Pancreas (tissue), 10 donors: ENCODE results near the gene IRF4. TPM values are rescaled to one million over a fixed set of nuclear protein-coding genes. Genes with fewer than 3 reads are reported as not detected.

Experiments
- ATAC-seq, 4 donors: fragments of 200-7000 bp; cut with Tn5 transposase; one replicate each; pipeline versions ENCODE4 v1.8.0 to v1.9.1; 2020; ENCODE audit warnings: mild to moderate bottlenecking in 4 of 4, moderate library complexity in 4 of 4
- DNase-seq, 6 donors: peaks; one replicate each; pipeline ENCODE4 v3.0.0-alpha.2; 2020
- FAIRE-seq: peaks from 2 replicates; lab custom pipeline; 2012; peaks lifted over from hg19 to GRCh38; lab: Jason Lieb, UNC
- H3K27ac ChIP-seq, 4 donors: fragments of 200-600 bp; sonication (generic); 1 replicate in 3 of 4; 2 replicates in 1 of 4; pipeline versions ENCODE4 v1.5.0 to v1.8.0; 2020
- H3K27me3 ChIP-seq, 4 donors: fragments of 200-600 bp; one replicate each; pipeline ENCODE4 v1.8.0; 2021
- H3K36me3 ChIP-seq, 3 donors: fragments of 200-600 bp; sonication (generic) in 1 of 3; one replicate each; pipeline versions ENCODE4 v1.5.0 to v1.8.0; 2020 to 2021
- H3K4me1 ChIP-seq, 3 donors: fragments of 200-600 bp; one replicate each; pipeline ENCODE4 v1.8.0; 2021
- H3K4me3 ChIP-seq, 4 donors: fragments of 200-600 bp; sonication (generic) in 2 of 4; one replicate each; pipeline versions ENCODE4 v1.5.0 to v1.8.0; 2020 to 2021
- H3K9me3 ChIP-seq, 4 donors: fragments of 200-600 bp; one replicate each; pipeline ENCODE4 v1.8.0; 2021
- WGBS, 2 donors: extraction: QIAGEN DNeasy Blood & Tissue Kit; methylation state at CpG; one replicate each; pipeline ENCODE4 v1.1.7; 2013; 5-methylcytosine and 5-hydroxymethylcytosine counted together
- intact Hi-C, 3 donors: fragments of 100-400 bp; cut with DNase I; formaldehyde crosslinking; loops; one replicate each; pipeline versions ENCODE4 v1.11.1 to v1.14.2; 2022
- polyA plus RNA-seq, 2 donors: library from polyadenylated mRNA; stranded (reverse); fragments of 200-250 nt; gene quantifications; one replicate each; pipeline ENCODE4 v1.2.3, GENCODE V29; 2013
- total RNA-seq, 6 donors: library from RNA; stranded (reverse); fragmentation: NEBNext Ultra II Directional in 4 of 6; extraction: Animal tissue kit (Norgen Biotek cat#: 25700) in 4 of 6; gene quantifications; one replicate each; pipeline versions ENCODE4 v1.2.1 to v1.2.4, GENCODE V29; 2021 to 2023
- TF ChIP-seq, protein P1 (sequence below), 4 donors: fragments of 200-600 bp; sonication (generic) in 3 of 4; IDR thresholded peaks; one replicate each; pipeline versions ENCODE4 v1.5.0 to v1.8.0; 2021; ENCODE audit warnings: antibody characterized with exemption in 4 of 4
- donor health status: healthy with polysubstance abuse.
- donor health status: DM: no; HTN: no; CAD: no; lungs with moderate emphysema.
- donor health status: DM: no; HTN: no; CAD: no.
- donor health status: control.
- donor health status: control.
- donor health status: Bipolar disorder and iron deficiency.
- donor health status: DM: yes; HTN: yes; CAD: no.
- donor health status: DM: no; HTN: no; CAD: no.
- donor health status: DM: no; HTN: no; CAD: no.
- donor health status: DM: yes; HTN: yes; CAD: no.

Gene IRF4
- total and polyA plus RNA-seq, 8 donors = 0.04 to 3.8 (median 0.44) TPM

DNA sequence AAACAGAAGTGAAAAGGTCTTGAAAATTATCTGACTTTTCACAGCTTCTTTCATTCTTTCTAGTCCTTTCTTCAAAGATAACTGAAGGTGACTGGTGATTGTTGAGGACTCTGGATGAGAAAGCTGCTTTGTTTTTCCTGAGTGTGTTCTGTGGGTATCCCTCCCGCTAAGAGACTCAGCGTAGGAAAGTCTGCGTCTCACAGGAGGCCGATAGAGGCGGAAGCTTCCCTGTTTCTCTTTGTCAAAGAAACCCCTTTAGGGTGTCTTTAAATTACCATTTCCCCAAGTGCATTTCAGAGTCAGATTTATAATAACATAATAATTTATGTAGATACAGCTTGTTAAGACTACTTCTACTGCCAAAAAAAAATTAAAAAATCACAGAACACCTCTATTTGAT is 31.2 kb upstream of the IRF4 start:
- TF ChIP-seq, protein P1, sequence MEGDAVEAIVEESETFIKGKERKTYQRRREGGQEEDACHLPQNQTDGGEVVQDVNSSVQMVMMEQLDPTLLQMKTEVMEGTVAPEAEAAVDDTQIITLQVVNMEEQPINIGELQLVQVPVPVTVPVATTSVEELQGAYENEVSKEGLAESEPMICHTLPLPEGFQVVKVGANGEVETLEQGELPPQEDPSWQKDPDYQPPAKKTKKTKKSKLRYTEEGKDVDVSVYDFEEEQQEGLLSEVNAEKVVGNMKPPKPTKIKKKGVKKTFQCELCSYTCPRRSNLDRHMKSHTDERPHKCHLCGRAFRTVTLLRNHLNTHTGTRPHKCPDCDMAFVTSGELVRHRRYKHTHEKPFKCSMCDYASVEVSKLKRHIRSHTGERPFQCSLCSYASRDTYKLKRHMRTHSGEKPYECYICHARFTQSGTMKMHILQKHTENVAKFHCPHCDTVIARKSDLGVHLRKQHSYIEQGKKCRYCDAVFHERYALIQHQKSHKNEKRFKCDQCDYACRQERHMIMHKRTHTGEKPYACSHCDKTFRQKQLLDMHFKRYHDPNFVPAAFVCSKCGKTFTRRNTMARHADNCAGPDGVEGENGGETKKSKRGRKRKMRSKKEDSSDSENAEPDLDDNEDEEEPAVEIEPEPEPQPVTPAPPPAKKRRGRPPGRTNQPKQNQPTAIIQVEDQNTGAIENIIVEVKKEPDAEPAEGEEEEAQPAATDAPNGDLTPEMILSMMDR (IDR thresholded peaks at IDR 0.05) = no peak
- intact Hi-C loops = no loop called here
- DNase-seq = no peak
- Histone ChIP-seq H3K27ac (no peak overlapping the region), H3K4me3 (no peak overlapping the region), H3K4me1 (no peaks in the 10 kb centered on the region), H3K27me3 (no peaks in the 10 kb centered on the region), H3K9me3 (no peaks in the 10 kb centered on the region), H3K36me3 (no peaks in the 10 kb centered on the region)
- no peak for ATAC-seq
- no peak for FAIRE-seq
- WGBS, 2 donors = 70 to 80% methylated on average over 5 of the region's 5 CpGs

DNA sequence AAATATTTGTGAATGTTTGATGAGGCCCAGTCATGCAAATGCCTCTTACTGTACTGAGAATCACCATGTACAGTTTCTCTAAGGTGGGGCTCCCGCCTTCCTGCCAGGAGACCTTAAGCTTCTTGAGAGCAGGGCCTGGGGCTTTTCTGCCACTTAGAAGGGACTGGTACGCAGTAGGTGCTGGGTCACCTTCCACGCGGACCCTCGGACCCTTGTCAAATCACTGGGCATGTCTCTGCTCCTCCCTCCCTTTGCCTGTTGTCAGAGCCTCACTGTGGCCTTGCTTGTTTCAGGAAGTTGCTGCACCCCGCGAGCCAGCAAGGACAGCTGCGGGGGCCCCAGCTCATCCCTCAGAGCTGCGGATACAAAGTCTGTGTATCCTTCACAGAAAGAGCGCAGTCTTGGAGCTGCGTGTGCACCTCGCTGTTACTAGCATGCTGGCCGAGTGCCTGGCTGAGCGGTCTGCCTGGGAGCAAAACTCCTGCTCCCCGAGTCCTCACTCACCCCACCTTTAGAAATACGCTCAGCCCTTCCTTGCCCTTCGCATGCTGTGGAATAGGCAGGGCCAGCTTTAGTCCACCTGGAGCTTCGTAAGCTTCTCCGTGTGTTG is 30.7 kb upstream of the IRF4 start:
- Histone ChIP-seq H3K27me3 (no peaks in the 10 kb centered on the region), H3K27ac (no peak overlapping the region), H3K36me3 (no peaks in the 10 kb centered on the region), H3K4me1 (no peaks in the 10 kb centered on the region), H3K9me3 (no peaks in the 10 kb centered on the region), H3K4me3 (no peak overlapping the region)
- intact Hi-C loops = no loop called here
- FAIRE-seq (no peak), ATAC-seq (no peak), DNase-seq (peak in 1 of 6 donors; percentile 57)
- 67 to 71% methylated on average over 19 of the region's 19 CpGs for WGBS, 2 donors
- TF ChIP-seq, protein P1 (IDR thresholded peaks at IDR 0.05) = no peak

DNA sequence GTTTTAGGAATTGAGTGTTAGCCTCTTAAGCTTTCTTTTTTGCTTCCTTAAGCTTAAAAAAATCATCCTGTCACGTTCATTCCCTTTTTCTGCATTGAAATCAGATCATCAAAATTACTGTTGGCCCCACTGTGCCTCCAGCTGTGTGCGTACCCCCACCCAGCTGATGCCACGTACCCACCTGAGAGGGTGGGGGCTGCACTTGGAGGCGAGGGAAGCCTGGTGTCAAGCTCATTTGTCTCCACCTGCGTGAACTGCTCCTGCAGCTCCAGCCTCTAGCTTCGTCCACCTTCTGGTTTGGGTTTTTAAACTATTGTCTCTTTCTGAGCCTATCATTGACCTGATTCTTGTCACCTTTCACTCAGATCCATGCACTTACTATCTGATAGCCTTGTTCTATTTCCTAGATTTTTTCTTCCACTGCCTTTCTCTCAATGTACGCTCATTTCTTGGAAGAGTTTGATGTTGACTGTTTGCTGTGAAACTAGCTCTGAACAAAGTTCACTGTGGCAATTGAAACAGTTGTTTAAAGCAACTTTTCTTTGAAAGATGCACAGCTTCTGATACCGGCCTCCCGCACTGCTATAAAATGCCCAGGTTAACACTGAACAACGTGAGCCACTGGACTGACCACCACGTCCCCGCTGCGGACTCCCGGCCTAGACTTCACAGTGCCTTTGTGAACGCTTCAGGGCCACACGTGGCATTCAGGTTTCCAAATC is 30.0 kb upstream of the IRF4 start:
- H3K4me3 ChIP-seq = no peak overlapping the region
- no peaks in the 10 kb centered on the region for H3K27me3 ChIP-seq
- TF ChIP-seq, protein P1 (IDR thresholded peaks at IDR 0.05) = no peak
- no peaks in the 10 kb centered on the region for H3K9me3 ChIP-seq
- H3K27ac ChIP-seq = no peak overlapping the region
- H3K36me3 ChIP-seq = no peaks in the 10 kb centered on the region
- ATAC-seq = no peak
- WGBS, 2 donors = 65 to 72% methylated on average over 16 of the region's 16 CpGs
- DNase-seq = peak in 1 of 6 donors; percentile 53
- H3K4me1 ChIP-seq = no peaks in the 10 kb centered on the region
- intact Hi-C loops = no loop called here
- FAIRE-seq = no peak

DNA sequence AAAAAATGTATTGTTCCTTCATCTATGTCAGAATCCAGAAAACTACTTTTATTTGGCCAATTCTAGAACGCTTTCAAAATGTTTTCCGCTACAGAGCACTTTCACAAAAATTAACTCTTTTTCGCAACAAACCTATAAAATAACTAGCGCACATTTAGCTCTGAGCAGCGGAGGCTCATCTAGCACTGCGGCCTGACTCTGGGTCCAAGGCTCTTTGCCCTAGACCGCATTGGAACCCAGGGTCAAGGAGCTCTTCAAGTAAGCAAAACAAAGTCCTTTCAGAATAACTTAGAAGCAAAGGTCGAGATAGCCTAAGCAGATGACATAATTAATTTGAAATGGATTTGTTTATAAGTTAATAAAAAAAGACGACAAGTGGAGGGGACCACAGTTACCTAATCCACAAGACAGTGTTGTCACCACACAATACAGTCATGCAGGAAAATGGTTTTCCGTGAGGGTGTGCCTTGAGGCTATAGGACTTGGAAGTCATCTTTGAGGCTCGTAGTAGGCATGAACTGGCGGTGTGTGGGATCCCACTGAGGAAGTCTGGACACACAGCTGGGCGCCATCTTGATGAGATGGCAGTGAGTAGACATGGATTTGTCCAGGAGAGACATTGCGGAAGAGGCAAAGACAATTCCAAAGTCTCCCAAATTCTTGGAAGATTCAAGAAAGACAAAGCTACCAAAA is 29.2 kb upstream of the IRF4 start:
- FAIRE-seq (no peak), ATAC-seq (no peak), DNase-seq (peak in 1 of 6 donors; percentile 43)
- Histone ChIP-seq H3K27me3 (peaks cover 0 to 1% (median 0%) of the 10 kb centered on the region in 4 donors), H3K4me1 (no peaks in the 10 kb centered on the region), H3K36me3 (no peaks in the 10 kb centered on the region), H3K9me3 (no peaks in the 10 kb centered on the region), H3K27ac (no peak overlapping the region), H3K4me3 (no peak overlapping the region)
- intact Hi-C loops = no loop called here
- whole genome bisulfite sequencing, 2 donors = 72 to 77% methylated on average over 14 of the region's 14 CpGs
- TF ChIP-seq, protein P1 (IDR thresholded peaks at IDR 0.05) = no peak
